Neural cell (in vitro differentiated cells): ENCODE measurements around the gene DPP6. TPM values are rescaled to one million over a fixed set of nuclear protein-coding genes. Genes with fewer than 3 reads are reported as not detected.

Experiments used
- H2AFZ ChIP-seq: fragments of 200-600, 300-800 bp; sonication (generic), shearing (Covaris generic); 2 replicates; pipeline ENCODE4 v1.6.0; 2014; ENCODE audit warnings: low read depth, mild to moderate bottlenecking, antibody characterized with exemption, low read length, moderate library complexity
- H3F3A ChIP-seq: fragments of 200-600 bp; shearing (Covaris generic); 2 replicates; pipeline ENCODE4 v1.6.1; 2016; ENCODE audit warnings: mild to moderate bottlenecking, moderate library complexity, mixed read lengths, antibody characterized with exemption, low read length; ENCODE audit not compliant: insufficient read depth, poor library complexity, severe bottlenecking
- H3K27ac ChIP-seq: fragments of 200-600, 300-800 bp; sonication (generic), shearing (Covaris generic); 2 replicates; pipeline ENCODE4 v1.5.1; 2014; ENCODE audit warnings: mild to moderate bottlenecking, low read length, moderate library complexity
- H3K27me3 ChIP-seq: fragments of 300-800, 200-600 bp; sonication (generic), shearing (Covaris generic); 2 replicates; pipeline ENCODE4 v1.6.0; 2014; ENCODE audit warnings: mild to moderate bottlenecking, low read depth, low read length, moderate library complexity; ENCODE audit not compliant: insufficient read depth
- H3K36me3 ChIP-seq: fragments of 300-800, 200-600 bp; sonication (generic), shearing (Covaris generic); 2 replicates; pipeline ENCODE4 v1.5.1; 2014; ENCODE audit warnings: mild to moderate bottlenecking, antibody characterized with exemption, low read length, moderate library complexity; ENCODE audit not compliant: insufficient read depth
- H3K4me2 ChIP-seq: fragments of 300-800, 200-600 bp; sonication (generic), shearing (Covaris generic); 2 replicates; pipeline ENCODE4 v1.6.0; 2014; ENCODE audit warnings: mild to moderate bottlenecking, low read length
- H3K4me3 ChIP-seq: fragments of 300-800, 200-600 bp; sonication (generic), shearing (Covaris generic); 2 replicates; pipeline ENCODE4 v1.5.1; 2014; ENCODE audit warnings: mild to moderate bottlenecking, low read length, moderate library complexity
- H3K79me2 ChIP-seq: fragments of 200-600 bp; shearing (Covaris generic); replicated peaks from 2 replicates; pipeline ENCODE4 v1.6.0; 2014; ENCODE audit warnings: mild to moderate bottlenecking, low read length, moderate library complexity; ENCODE audit not compliant: insufficient read depth
- H3K9ac ChIP-seq: fragments of 300-800, 200-600 bp; sonication (generic), shearing (Covaris generic); 2 replicates; pipeline ENCODE4 v1.6.1; 2016; ENCODE audit warnings: mild to moderate bottlenecking, low read length, mixed read lengths
- H3K9me2 ChIP-seq: fragments of 200-600 bp; shearing (Covaris generic); 2 replicates; pipeline ENCODE4 v1.6.1; 2016; ENCODE audit warnings: mild to moderate bottlenecking, low read length, mixed read lengths; ENCODE audit not compliant: insufficient read depth
- H3K9me3 ChIP-seq: fragments of 200-600, 300-800 bp; sonication (generic), shearing (Covaris generic); 2 replicates; pipeline ENCODE4 v1.6.1; 2016; ENCODE audit warnings: mild to moderate bottlenecking, mixed run types, low read length, moderate library complexity, mixed read lengths
- H4K20me1 ChIP-seq: fragments of 200-600 bp; shearing (Covaris generic); 2 replicates; pipeline ENCODE4 v1.6.1; 2016; ENCODE audit warnings: mild to moderate bottlenecking, mixed run types; ENCODE audit not compliant: insufficient read depth
- CTCF ChIP-seq: fragments of 450-650 bp; IDR thresholded peaks from 2 replicates; pipeline ENCODE4 v1.5.1; 2014; ENCODE audit warnings: antibody characterized with exemption, mild to moderate bottlenecking, moderate library complexity; ENCODE audit not compliant: poor library complexity, severe bottlenecking
- EP300 ChIP-seq: fragments of 450-650 bp; conservative IDR thresholded peaks from 2 replicates; pipeline ENCODE4 v1.6.1; 2014; ENCODE audit warnings: antibody characterized with exemption, mild to moderate bottlenecking, moderate library complexity; ENCODE audit not compliant: poor library complexity, severe bottlenecking
- EZH2 ChIP-seq: fragments of 200-600, 300-800 bp; shearing (Covaris generic), sonication (generic); IDR thresholded peaks from 2 replicates; pipeline ENCODE4 v1.6.1; 2014; ENCODE audit warnings: antibody characterized with exemption, low read length, borderline replicate concordance, mild to moderate bottlenecking; ENCODE audit not compliant: insufficient read depth, poor library complexity, severe bottlenecking
- MXI1 ChIP-seq: fragments of 450-650 bp; conservative IDR thresholded peaks from 2 replicates; pipeline ENCODE4 v1.6.1; 2014; ENCODE audit warnings: antibody characterized with exemption, mild to moderate bottlenecking; ENCODE audit not compliant: poor library complexity, severe bottlenecking
- POLR2AphosphoS5 ChIP-seq: IDR thresholded peaks from 2 replicates; pipeline ENCODE4 v1.6.1; 2012
- RAD21 ChIP-seq: fragments of 450-650 bp; conservative IDR thresholded peaks from 2 replicates; pipeline ENCODE4 v1.6.1; 2014; ENCODE audit warnings: antibody characterized with exemption, mild to moderate bottlenecking, moderate library complexity
- REST ChIP-seq: IDR thresholded peaks from 2 replicates; pipeline ENCODE4 v1.6.1; 2012; ENCODE audit warnings: borderline replicate concordance
- SMC3 ChIP-seq: fragments of 450-650 bp; conservative IDR thresholded peaks from 2 replicates; pipeline ENCODE4 v1.6.1; 2014; ENCODE audit warnings: antibody characterized with exemption, mild to moderate bottlenecking, moderate library complexity; ENCODE audit not compliant: poor library complexity
- TAF1 ChIP-seq: IDR thresholded peaks from 2 replicates; pipeline ENCODE4 v1.6.1; 2012; ENCODE audit warnings: low read depth
- polyA plus RNA-seq: library from polyadenylated mRNA; depleted of rRNA; stranded (reverse); fragments of >200 nt; gene quantifications from 2 replicates; pipeline ENCODE4 v1.2.3, GENCODE V29; 2014

The DPP6 gene
- polyA plus RNA-seq, 1 donor from 2014 or later, result 20.4 TPM

- no peaks in the 10 kb centered on the region for H4K20me1 ChIP-seq
- no peaks in the 10 kb centered on the region for H3K9me2 ChIP-seq
- no peaks in the 10 kb centered on the region for H3K27me3 ChIP-seq
- H3K4me3 ChIP-seq, result no peak overlapping the region
- H3K27ac ChIP-seq, result no peak overlapping the region
- TF ChIP-seq CTCF (no peak), RAD21 (no peak), REST (no peak), POLR2AphosphoS5 (no peak), SMC3 (no peak), EZH2 (no peak)
- H3K36me3 ChIP-seq, result no peaks in the 10 kb centered on the region
- H3K4me2 ChIP-seq, result no peak overlapping the region
- no peaks in the 10 kb centered on the region for H3K79me2 ChIP-seq
- H2AFZ ChIP-seq, result no peak overlapping the region
- H3F3A ChIP-seq, result no peaks in the 10 kb centered on the region
- no peak overlapping the region for H3K9ac ChIP-seq
- no peaks in the 10 kb centered on the region for H3K9me3 ChIP-seq
Measured at GRCh38 chr7:154530136-154530535, 477.9 kb downstream of the DPP6 start.

- no peaks in the 10 kb centered on the region for H4K20me1 ChIP-seq
- H3K27ac ChIP-seq, result no peak overlapping the region
- H3K9me3 ChIP-seq, result no peaks in the 10 kb centered on the region
- H3K36me3 ChIP-seq, result no peaks in the 10 kb centered on the region
- no peaks in the 10 kb centered on the region for H3K27me3 ChIP-seq
- H3K9ac ChIP-seq, result no peak overlapping the region
- H3K9me2 ChIP-seq, result no peaks in the 10 kb centered on the region
- no peaks in the 10 kb centered on the region for H3F3A ChIP-seq
- H2AFZ ChIP-seq, result no peak overlapping the region
- H3K79me2 ChIP-seq, result no peaks in the 10 kb centered on the region
- no peak for TF ChIP-seq REST
- no peak for TF ChIP-seq MXI1
- TF ChIP-seq TAF1, result no peak
- TF ChIP-seq POLR2AphosphoS5, result no peak
- TF ChIP-seq EZH2, result no peak
- no peak for TF ChIP-seq CTCF
- no peak for TF ChIP-seq EP300
- TF ChIP-seq RAD21, result no peak
- TF ChIP-seq SMC3, result no peak
- no peak overlapping the region for H3K4me2 ChIP-seq
- no peak overlapping the region for H3K4me3 ChIP-seq
Measured at GRCh38 chr7:154532771-154533170, 480.6 kb downstream of the DPP6 start.
